HG02678 (cell line): ENCODE measurements around the gene GDNF.
"Not testable (repeated sequence)": the region's sequence is repeated elsewhere in the genome, so short reads cannot be mapped to it uniquely, and the experiment has no call there.

Experiments used
- ATAC-seq: cut with Tn5 transposase; IDR thresholded peaks from one replicate; pipeline ENCODE4 v1.9.1; 2021; ENCODE audit warnings: mild to moderate bottlenecking, moderate library complexity; ENCODE audit not compliant: unreplicated experiment

The GDNF gene

GRCh38 chr5:37839407-37840052 is at the start of gene GDNF:
GDNF (minus strand) TSS chr5:37840041; CDS start chr5:37834796, 5,245 bp downstream.
- no peak for ATAC-seq

- ATAC-seq = no peak
Observed at GRCh38 chr5:37888476-37888875, 48.6 kb upstream of the GDNF start.

- no peak for ATAC-seq
Observed at GRCh38 chr5:37886242-37886905, 46.5 kb upstream of the GDNF start.

- no peak for ATAC-seq
Observed at GRCh38 chr5:37882636-37883035, 42.8 kb upstream of the GDNF start.

- no peak for ATAC-seq
Observed at GRCh38 chr5:37881359-37881758, 41.5 kb upstream of the GDNF start.

GRCh38 chr5:37876943-37877342 is 37.1 kb upstream of the GDNF start:
- ATAC-seq = no peak

- ATAC-seq = no peak
Observed at GRCh38 chr5:37876245-37876644, 36.4 kb upstream of the GDNF start.

- ATAC-seq = no peak
Observed at GRCh38 chr5:37875051-37875787, 35.4 kb upstream of the GDNF start.

- ATAC-seq = no peak
Observed at GRCh38 chr5:37873988-37874387, 34.1 kb upstream of the GDNF start.

GRCh38 chr5:37871023-37871815 is 31.4 kb upstream of the GDNF start:
- ATAC-seq = no peak

GRCh38 chr5:37869216-37869615 is 29.4 kb upstream of the GDNF start:
- ATAC-seq = no peak

GRCh38 chr5:37867654-37868053 is 27.8 kb upstream of the GDNF start:
- no peak for ATAC-seq

GRCh38 chr5:37862907-37863306 is 23.1 kb upstream of the GDNF start:
- ATAC-seq = not testable (repeated sequence)

- ATAC-seq = no peak
Observed at GRCh38 chr5:37860206-37860605, 20.4 kb upstream of the GDNF start.

GRCh38 chr5:37859805-37860204 is 20.0 kb upstream of the GDNF start:
- peak; percentile 99 for ATAC-seq

- no peak for ATAC-seq
Observed at GRCh38 chr5:37858250-37858649, 18.4 kb upstream of the GDNF start.

- no peak for ATAC-seq
Observed at GRCh38 chr5:37857696-37858095, 17.9 kb upstream of the GDNF start.

- no peak for ATAC-seq
Observed at GRCh38 chr5:37855438-37855837, 15.6 kb upstream of the GDNF start.

GRCh38 chr5:37851305-37851704 is 11.5 kb upstream of the GDNF start:
- no peak for ATAC-seq

GRCh38 chr5:37850226-37850865 is 10.5 kb upstream of the GDNF start:
- ATAC-seq = no peak

GRCh38 chr5:37849641-37850040 is 9.8 kb upstream of the GDNF start:
- no peak for ATAC-seq
